Esophagus squamous epithelium (tissue), 4 donors: Measurements from ENCODE around the gene LRRN1.

ENCODE experiments used
- CTCF ChIP-seq, 6 experiments: fragments of 450-650 bp in 4 of 6; fragments of 200-600 bp in 2 of 6; sonication (generic) in 2 of 6; IDR thresholded peaks; one replicate each; pipeline ENCODE4 v1.5.1; 2016 to 2019; ENCODE audit warnings: antibody characterized with exemption in 6 of 6, mild to moderate bottlenecking in 4 of 6, moderate library complexity in 4 of 6
- POLR2A ChIP-seq, 4 donors: fragments of 450-650 bp; IDR thresholded peaks; one replicate each; pipeline ENCODE4 v1.6.1; 2017; ENCODE audit warnings: antibody characterized with exemption in 4 of 4, mild to moderate bottlenecking in 4 of 4, moderate library complexity in 3 of 4

- TF ChIP-seq CTCF (IDR thresholded peaks at IDR 0.05) (no peak), POLR2A (IDR thresholded peaks at IDR 0.05) (no peak)
These were observed 559 bp upstream of the LRRN1 start for GRCh38 chr3:3798631-3799113.
